Measurements from ENCODE around the gene TVP23A. TPM values are rescaled to one million over a fixed set of nuclear protein-coding genes. Genes with fewer than 3 reads are reported as not detected.

The TVP23A gene
- total and polyA plus RNA-seq, 7 donors: 0.01 to 0.13 (median 0.06) TPM; not detected in 3

- intact Hi-C loops (cut with DNase I): loop anchor here (2.0 to 10.0 kb wide), 4 partner anchors 164 to 1944 kb away; partner anchors contain the start of genes PMM2 (in 1 of the 2) and TMEM186 (in 1 of the 2)
These were observed 77.8 kb downstream of the TVP23A start for GRCh38 chr16:10740845-10741208.

GRCh38 chr16:10740000-10740844 is 78.4 kb downstream of the TVP23A start:
- no peaks in the 10 kb centered on the region for H3K27me3 ChIP-seq (ENCODE audit: insufficient read depth in 3 of 3, low read length in 2 of 3)
- no peak for TF ChIP-seq CTCF (IDR thresholded peaks at IDR 0.05)
- intact Hi-C loops (cut with DNase I): loop anchor here (2.0 to 10.0 kb wide), 5 partner anchors 163 to 1943 kb away; partner anchors contain the start of genes PMM2 (in 1 of the 2) and TMEM186 (in 1 of the 2)
- no peak overlapping the region for H3K4me3 ChIP-seq
- H3K36me3 ChIP-seq (ENCODE audit: insufficient read depth in 1 of 2, low read depth in 1 of 2): no peaks in the 10 kb centered on the region
- H3K27ac ChIP-seq: no peak overlapping the region
- H3K4me1 ChIP-seq: peaks cover 33% of the 10 kb centered on the region
- DNase-seq: no peak
- WGBS, 3 donors: 89 to 94% (median 94%) methylated on average over 10 of the region's 10 CpGs
- no peak for ATAC-seq
- no peaks in the 10 kb centered on the region for H3K9me3 ChIP-seq

More at GRCh38 chr16:10740845-10741208, 77.8 kb downstream of the TVP23A start:
- ATAC-seq (no peak), DNase-seq (no peak)
- 85 to 90% (median 88%) methylated on average over 2 of the region's 2 CpGs for WGBS, 3 donors
- Histone ChIP-seq H3K4me3 (no peak overlapping the region), H3K27ac (no peak overlapping the region), H3K9me3 (no peaks in the 10 kb centered on the region), H3K27me3 (ENCODE audit: insufficient read depth in 3 of 3, low read length in 2 of 3) (no peaks in the 10 kb centered on the region), H3K4me1 (peaks cover 39% of the 10 kb centered on the region), H3K36me3 (ENCODE audit: insufficient read depth in 1 of 2, low read depth in 1 of 2) (no peaks in the 10 kb centered on the region)
- TF ChIP-seq CTCF (IDR thresholded peaks at IDR 0.05): no peak

GRCh38 chr16:10738231-10739077 is 80.1 kb downstream of the TVP23A start:
- Histone ChIP-seq H3K4me3 (peak overlapping the region; percentile 9), H3K27ac (peak overlapping the region; percentile 94), H3K4me1 (peaks cover 26% of the 10 kb centered on the region), H3K27me3 (ENCODE audit: insufficient read depth in 3 of 3, low read length in 2 of 3) (no peaks in the 10 kb centered on the region), H3K36me3 (ENCODE audit: insufficient read depth in 1 of 2, low read depth in 1 of 2) (no peaks in the 10 kb centered on the region), H3K9me3 (peaks cover 5% of the 10 kb centered on the region)
- DNase-seq: peak; percentile 87 to 95
- TF ChIP-seq CTCF (IDR thresholded peaks at IDR 0.05): no peak
- 17 to 37% (median 20%) methylated on average over 11 to 12 of the region's 12 CpGs for WGBS, 3 donors
- ATAC-seq: peak; percentile 91 to 94 (median 93)
- intact Hi-C loops (cut with DNase I): loop anchor here in 1 of 2 donors (5.0 kb wide), 2 partner anchors 161 to 481 kb away; no protein-coding TSS in a partner anchor

GRCh38 chr16:10737068-10737625 is 81.4 kb downstream of the TVP23A start:
- TF ChIP-seq CTCF (IDR thresholded peaks at IDR 0.05): peak; percentile 99
- Histone ChIP-seq H3K4me1 (peaks cover 20% of the 10 kb centered on the region), H3K27ac (peak overlapping the region; percentile 94), H3K4me3 (peak overlapping the region; percentile 19), H3K9me3 (peaks cover 7% of the 10 kb centered on the region), H3K27me3 (ENCODE audit: insufficient read depth in 3 of 3, low read length in 2 of 3) (no peaks in the 10 kb centered on the region), H3K36me3 (ENCODE audit: insufficient read depth in 1 of 2, low read depth in 1 of 2) (no peaks in the 10 kb centered on the region)
- ATAC-seq (peak; percentile 53 to 78 (median 60)), DNase-seq (no peak)
- WGBS, 3 donors: 18 to 28% (median 23%) methylated on average over 12 of the region's 12 CpGs
- intact Hi-C loops (cut with DNase I): loop anchor here (2.0 to 5.0 kb wide), 5 partner anchors 160 to 480 kb away; no protein-coding TSS in a partner anchor
